H9 (cell line): ENCODE measurements around the gene PAX6. TPM values are rescaled to one million over a fixed set of nuclear protein-coding genes. Genes with fewer than 3 reads are reported as not detected.

Experiments used
- DNase-seq: peaks from one replicate; pipeline ENCODE4 v3.0.0-alpha.2; 2017
- H2AFZ ChIP-seq: one replicate; pipeline ENCODE4 v1.6.1; 2013; ENCODE audit warnings: mild to moderate bottlenecking, low read length, control low read depth, moderate library complexity
- H2AK5ac ChIP-seq: 2 replicates; pipeline ENCODE4 v1.6.1; 2013; ENCODE audit warnings: low read length, control low read depth, mixed read lengths; ENCODE audit not compliant: insufficient read length
- H2BK120ac ChIP-seq: one replicate; pipeline ENCODE4 v1.6.1; 2013; ENCODE audit warnings: low read depth, mild to moderate bottlenecking, low read length, control low read depth, inconsistent platforms; ENCODE audit not compliant: poor library complexity, severe bottlenecking
- H2BK12ac ChIP-seq: 2 replicates; pipeline ENCODE4 v1.6.1; 2013; ENCODE audit warnings: low read length, control low read depth, mixed read lengths, low read depth; ENCODE audit not compliant: insufficient read length
- H2BK15ac ChIP-seq: 2 replicates; pipeline ENCODE4 v1.6.1; 2013; ENCODE audit warnings: low read depth, low read length, control low read depth
- H2BK20ac ChIP-seq: one replicate; pipeline ENCODE4 v1.6.1; 2013; ENCODE audit warnings: low read depth, mild to moderate bottlenecking, low read length, control low read depth, inconsistent platforms; ENCODE audit not compliant: poor library complexity, severe bottlenecking
- H2BK5ac ChIP-seq: 2 replicates; pipeline ENCODE4 v1.6.1; 2013; ENCODE audit warnings: low read length, control low read depth, mixed read lengths; ENCODE audit not compliant: insufficient read length
- H3K14ac ChIP-seq: 2 replicates; pipeline ENCODE4 v1.6.1; 2013; ENCODE audit warnings: low read length, control low read depth; ENCODE audit not compliant: insufficient read depth
- H3K18ac ChIP-seq: 2 replicates; pipeline ENCODE4 v1.6.1; 2013; ENCODE audit warnings: low read depth, mild to moderate bottlenecking, mixed read lengths, low read length, control low read depth; ENCODE audit not compliant: insufficient read length
- H3K23ac ChIP-seq: 2 replicates; pipeline ENCODE4 v1.6.1; 2013; ENCODE audit warnings: low read length, control low read depth, mixed read lengths, low read depth; ENCODE audit not compliant: insufficient read length
- H3K23me2 ChIP-seq: 2 replicates; pipeline ENCODE4 v1.6.1; 2013; ENCODE audit warnings: low read depth, mild to moderate bottlenecking, mixed read lengths, low read length, control low read depth; ENCODE audit not compliant: insufficient read length, poor library complexity, severe bottlenecking
- H3K27ac ChIP-seq: 2 replicates; pipeline ENCODE4 v1.5.1; 2013; ENCODE audit warnings: low read length, control low read depth, mixed read lengths, low read depth; ENCODE audit not compliant: insufficient read length
- H3K27me3 ChIP-seq: 2 replicates; pipeline ENCODE4 v1.6.1; 2013; ENCODE audit warnings: low read length, control low read depth, inconsistent platforms; ENCODE audit not compliant: insufficient read depth
- H3K4ac ChIP-seq: 2 replicates; pipeline ENCODE4 v1.6.1; 2013; ENCODE audit warnings: low read depth, mild to moderate bottlenecking, control low read depth, inconsistent platforms, low read length, moderate library complexity
- H3K4me1 ChIP-seq: 2 replicates; pipeline ENCODE4 v1.6.1; 2013; ENCODE audit warnings: low read length, control low read depth, inconsistent platforms; ENCODE audit not compliant: insufficient read depth
- H3K4me2 ChIP-seq: 2 replicates; pipeline ENCODE4 v1.6.1; 2013; ENCODE audit warnings: low read length, control low read depth, mixed read lengths; ENCODE audit not compliant: insufficient read length, insufficient read depth
- H3K56ac ChIP-seq: 2 replicates; pipeline ENCODE4 v1.6.1; 2013; ENCODE audit warnings: low read depth, mild to moderate bottlenecking, mixed read lengths, low read length, control low read depth; ENCODE audit not compliant: insufficient read length
- H3K79me1 ChIP-seq: 2 replicates; pipeline ENCODE4 v1.6.1; 2013; ENCODE audit warnings: low read depth, mild to moderate bottlenecking, moderate library complexity, low read length, control low read depth, inconsistent platforms; ENCODE audit not compliant: insufficient read depth, poor library complexity, severe bottlenecking
- H3K79me2 ChIP-seq: 2 replicates; pipeline ENCODE4 v1.6.1; 2013; ENCODE audit warnings: low read length, control low read depth, inconsistent platforms; ENCODE audit not compliant: insufficient read depth
- H3K9ac ChIP-seq: 2 replicates; pipeline ENCODE4 v1.6.1; 2013; ENCODE audit warnings: low read length, control low read depth, mixed read lengths; ENCODE audit not compliant: insufficient read length; ENCODE audit errors: extremely low read depth
- H3K9me3 ChIP-seq: one replicate; pipeline ENCODE4 v1.6.1; 2013; ENCODE audit warnings: low read depth, low read length, inconsistent platforms; ENCODE audit not compliant: control insufficient read depth
- H3T11ph ChIP-seq: one replicate; pipeline ENCODE4 v1.6.1; 2013; ENCODE audit warnings: mild to moderate bottlenecking, low read length, control low read depth, inconsistent platforms
- H4K20me1 ChIP-seq: one replicate; pipeline ENCODE4 v1.6.1; 2013; ENCODE audit not compliant: control insufficient read depth, insufficient read length, insufficient read depth
- H4K5ac ChIP-seq: 2 replicates; pipeline ENCODE4 v1.6.1; 2013; ENCODE audit warnings: low read depth, mild to moderate bottlenecking, mixed read lengths, low read length, control low read depth; ENCODE audit not compliant: insufficient read length
- H4K8ac ChIP-seq: replicated peaks from 2 replicates; pipeline ENCODE4 v1.6.1; 2013; ENCODE audit warnings: low read length, control low read depth, mixed read lengths, low read depth; ENCODE audit not compliant: insufficient read length
- H4K91ac ChIP-seq: 2 replicates; pipeline ENCODE4 v1.6.1; 2013; ENCODE audit warnings: low read depth, mild to moderate bottlenecking, moderate library complexity, mixed read lengths, low read length, control low read depth; ENCODE audit not compliant: insufficient read length
- H3K27ac Mint-ChIP-seq, 3 experiments: 2 replicates in 2 of 3; 3 replicates in 1 of 3; pipeline ENCODE4 v1.8.0; 2020 to 2021; ENCODE audit warnings: mixed read lengths in 3 of 3, mild to moderate bottlenecking in 1 of 3, moderate library complexity in 1 of 3
- H3K27me3 Mint-ChIP-seq: 2 replicates; pipeline ENCODE4 v1.8.0; 2021; ENCODE audit warnings: low read depth, mild to moderate bottlenecking, moderate library complexity, mixed read lengths
- H3K36me3 Mint-ChIP-seq, 3 experiments: 2 replicates in 2 of 3; 3 replicates in 1 of 3; pipeline ENCODE4 v1.8.0; 2020 to 2021; ENCODE audit warnings: low read depth in 3 of 3, mixed read lengths in 3 of 3; ENCODE audit not compliant: insufficient read depth in 1 of 3
- H3K4me1 Mint-ChIP-seq, 2 experiments: 2 replicates each; pipeline ENCODE4 v1.8.0; 2020; ENCODE audit warnings: mixed read lengths in 2 of 2
- H3K4me3 Mint-ChIP-seq, 2 experiments: 2 replicates in 1 of 2; 3 replicates in 1 of 2; pipeline ENCODE4 v1.8.0; 2020 to 2021; ENCODE audit warnings: mild to moderate bottlenecking in 2 of 2, mixed read lengths in 2 of 2, moderate library complexity in 1 of 2
- H3K9me3 Mint-ChIP-seq, 2 experiments: 2 replicates in 1 of 2; 3 replicates in 1 of 2; pipeline ENCODE4 v1.8.0; 2020; ENCODE audit warnings: mild to moderate bottlenecking in 2 of 2, mixed read lengths in 2 of 2, moderate library complexity in 1 of 2
- WGBS: extraction: QIAGEN DNeasy Blood & Tissue Kit; methylation state at CpG from one replicate; pipeline ENCODE4 v1.1.7; 2013; ENCODE audit warnings: missing lambda C conversion rate, low lambda C conversion rate, mixed read lengths; ENCODE audit not compliant: insufficient read length; ENCODE audit errors: extremely low coverage; 5-methylcytosine and 5-hydroxymethylcytosine counted together
- total RNA-seq: library from RNA; stranded (reverse); gene quantifications from 2 replicates; pipeline ENCODE4 v1.2.1, GENCODE V29; 2021
- TF ChIP-seq, protein P1 (sequence below): fragments of 200-600 bp; sonication (generic); conservative IDR thresholded peaks from 3 replicates; pipeline ENCODE4 v1.8.0; 2021; ENCODE audit warnings: antibody characterized with exemption, mild to moderate bottlenecking

Gene PAX6
- total RNA-seq, 1 experiment from 2014 or later: not detected

DNA sequence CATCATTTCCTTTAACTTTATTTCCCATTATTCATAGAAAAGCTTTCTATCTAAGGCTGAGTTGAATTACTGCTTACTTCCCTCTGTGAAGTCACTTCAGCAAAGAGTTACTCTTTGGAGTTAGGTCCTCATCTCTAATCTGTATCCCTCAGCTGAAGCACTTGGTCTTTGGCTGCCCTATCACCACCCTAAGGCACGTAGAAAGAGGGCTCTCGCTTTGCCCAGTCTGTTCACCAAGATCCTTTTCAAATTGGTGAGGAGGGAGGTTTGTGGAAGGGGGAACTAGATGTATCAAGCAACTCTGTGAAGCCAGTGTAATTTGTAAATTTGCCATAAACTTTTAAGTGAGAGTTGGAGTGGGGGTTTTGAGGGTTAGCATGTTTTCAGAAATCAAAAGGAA is 43.4 kb downstream of the PAX6 start:
- H3K23ac ChIP-seq: no peak overlapping the region
- no peak for DNase-seq
- no peak overlapping the region for H3K56ac ChIP-seq
- no peak overlapping the region for H3K4me2 ChIP-seq
- Mint-ChIP-seq H3K4me3 (no peak overlapping the region), H3K4me1 (peaks cover 15 to 31% of the 10 kb centered on the region in 2 experiments), H3K27me3 (no peaks in the 10 kb centered on the region), H3K36me3 (no peaks in the 10 kb centered on the region), H3K27ac (peak overlapping the region in 1 of 3 experiments; percentile 21; a peak in 1 of 7 replicates), H3K9me3 (no peaks in the 10 kb centered on the region)
- H4K91ac ChIP-seq: no peak overlapping the region
- no peak overlapping the region for H2BK15ac ChIP-seq
- TF ChIP-seq, protein P1, sequence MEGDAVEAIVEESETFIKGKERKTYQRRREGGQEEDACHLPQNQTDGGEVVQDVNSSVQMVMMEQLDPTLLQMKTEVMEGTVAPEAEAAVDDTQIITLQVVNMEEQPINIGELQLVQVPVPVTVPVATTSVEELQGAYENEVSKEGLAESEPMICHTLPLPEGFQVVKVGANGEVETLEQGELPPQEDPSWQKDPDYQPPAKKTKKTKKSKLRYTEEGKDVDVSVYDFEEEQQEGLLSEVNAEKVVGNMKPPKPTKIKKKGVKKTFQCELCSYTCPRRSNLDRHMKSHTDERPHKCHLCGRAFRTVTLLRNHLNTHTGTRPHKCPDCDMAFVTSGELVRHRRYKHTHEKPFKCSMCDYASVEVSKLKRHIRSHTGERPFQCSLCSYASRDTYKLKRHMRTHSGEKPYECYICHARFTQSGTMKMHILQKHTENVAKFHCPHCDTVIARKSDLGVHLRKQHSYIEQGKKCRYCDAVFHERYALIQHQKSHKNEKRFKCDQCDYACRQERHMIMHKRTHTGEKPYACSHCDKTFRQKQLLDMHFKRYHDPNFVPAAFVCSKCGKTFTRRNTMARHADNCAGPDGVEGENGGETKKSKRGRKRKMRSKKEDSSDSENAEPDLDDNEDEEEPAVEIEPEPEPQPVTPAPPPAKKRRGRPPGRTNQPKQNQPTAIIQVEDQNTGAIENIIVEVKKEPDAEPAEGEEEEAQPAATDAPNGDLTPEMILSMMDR: no peak
- H3K14ac ChIP-seq: no peak overlapping the region
- WGBS: no CpG with 5 or more reads among the region's 2 CpGs
- no peak overlapping the region for H2AK5ac ChIP-seq
- no peak overlapping the region for H3K9ac ChIP-seq
- H2BK20ac ChIP-seq: no peak overlapping the region
- H3K4ac ChIP-seq: no peak overlapping the region
- H4K20me1 ChIP-seq: no peaks in the 10 kb centered on the region
- H2AFZ ChIP-seq: no peak overlapping the region
- no peak overlapping the region for H3K27ac ChIP-seq
- H3K18ac ChIP-seq: no peak overlapping the region
- no peak overlapping the region for H4K5ac ChIP-seq
- H3K79me1 ChIP-seq: no peaks in the 10 kb centered on the region
- no peak overlapping the region for H3T11ph ChIP-seq
- H2BK120ac ChIP-seq: no peak overlapping the region
- H3K9me3 ChIP-seq: no peaks in the 10 kb centered on the region
- H2BK5ac ChIP-seq: no peak overlapping the region
- no peaks in the 10 kb centered on the region for H3K23me2 ChIP-seq
- no peak overlapping the region for H4K8ac ChIP-seq
- no peak overlapping the region for H2BK12ac ChIP-seq
- H3K4me1 ChIP-seq: no peaks in the 10 kb centered on the region; the same call in 1 of the 2 replicates
- no peaks in the 10 kb centered on the region for H3K27me3 ChIP-seq
- H3K79me2 ChIP-seq: no peaks in the 10 kb centered on the region
